OCI-LY7 (cell line): ENCODE measurements around the gene OGFR. TPM values are rescaled to one million over a fixed set of nuclear protein-coding genes. Genes with fewer than 3 reads are reported as not detected.

Source experiments
- BruUV-seq: library from RNA; stranded (reverse); fragments of 400-500 nt; replicated peaks from 2 replicates; lab custom pipeline; 2021; lab: Mats Ljungman, UMichigan
- CTCF ChIA-PET: fragments of 300-600 bp; sonication (Branson Sonifier 250); formaldehyde crosslinking; loops from one replicate; lab custom pipeline; 2022; ENCODE audit warnings: antibody characterized with exemption; ENCODE audit not compliant: unreplicated experiment; lab: Charles Lee
- POLR2A ChIA-PET: fragments of 300-600 bp; sonication (Branson Sonifier 250); formaldehyde crosslinking; loops from one replicate; lab custom pipeline; 2022; ENCODE audit warnings: antibody characterized with exemption; lab: Charles Lee
- DNase-seq: peaks from one replicate; pipeline ENCODE4 v3.0.0-alpha.2; 2015; ENCODE audit warnings: low spot score
- H2AFZ ChIP-seq: fragments of 200-600 bp; sonication (generic), shearing (Covaris generic); 2 replicates; pipeline ENCODE4 v1.6.1; 2014; ENCODE audit warnings: mild to moderate bottlenecking, antibody characterized with exemption, low read length, moderate library complexity
- H3K27ac ChIP-seq: fragments of 200-600 bp; sonication (generic); 2 replicates; pipeline ENCODE4 v1.5.1; 2014; ENCODE audit warnings: mixed run types, low read depth, mild to moderate bottlenecking, moderate library complexity, low read length, inconsistent platforms; ENCODE audit not compliant: poor library complexity, severe bottlenecking
- H3K36me3 ChIP-seq: fragments of 200-600 bp; sonication (generic); 2 replicates; pipeline ENCODE4 v1.6.1; 2014; ENCODE audit warnings: mild to moderate bottlenecking, antibody characterized with exemption, low read length, moderate library complexity, mixed read lengths; ENCODE audit not compliant: insufficient read depth
- H3K4me1 ChIP-seq: fragments of 200-600 bp; sonication (generic); 2 replicates; pipeline ENCODE4 v1.5.1; 2014; ENCODE audit warnings: mild to moderate bottlenecking, low read length; ENCODE audit not compliant: insufficient read depth, poor library complexity, severe bottlenecking
- H3K4me2 ChIP-seq: fragments of 200-600 bp; sonication (generic); 2 replicates; pipeline ENCODE4 v1.6.1; 2014; ENCODE audit warnings: mild to moderate bottlenecking, low read length
- H3K4me3 ChIP-seq: fragments of 200-600 bp; sonication (generic); 2 replicates; pipeline ENCODE4 v1.5.1; 2014; ENCODE audit warnings: mild to moderate bottlenecking, low read depth, low read length; ENCODE audit not compliant: poor library complexity, severe bottlenecking
- H3K79me2 ChIP-seq: fragments of 200-600 bp; sonication (generic); 2 replicates; pipeline ENCODE4 v1.6.1; 2016; ENCODE audit warnings: low read depth, mild to moderate bottlenecking, low read length, moderate library complexity, mixed read lengths; ENCODE audit not compliant: insufficient read depth
- H3K9me2 ChIP-seq: fragments of 200-600 bp; sonication (generic); 2 replicates; pipeline ENCODE4 v1.6.1; 2016; ENCODE audit warnings: mild to moderate bottlenecking, low read length, mixed read lengths; ENCODE audit not compliant: insufficient read depth
- H3K9me3 ChIP-seq: fragments of 200-600 bp; sonication (generic); 2 replicates; pipeline ENCODE4 v1.6.1; 2014; ENCODE audit warnings: mild to moderate bottlenecking, mixed run types, low read length, mixed read lengths
- H4K20me1 ChIP-seq: fragments of 200-600 bp; sonication (generic); 2 replicates; pipeline ENCODE4 v1.6.1; 2014; ENCODE audit warnings: mild to moderate bottlenecking, antibody characterized with exemption, low read length, moderate library complexity, mixed read lengths; ENCODE audit not compliant: insufficient read depth
- CTCF ChIP-seq: fragments of 200-600 bp; sonication (generic); conservative IDR thresholded peaks from 2 replicates; pipeline ENCODE4 v1.5.1; 2014; ENCODE audit warnings: mild to moderate bottlenecking, antibody characterized with exemption, low read length, moderate library complexity, mixed read lengths
- EZH2phosphoT487 ChIP-seq: fragments of 200-600 bp; sonication (generic); IDR thresholded peaks from 2 replicates; pipeline ENCODE4 v1.6.1; 2018; ENCODE audit warnings: low read depth, borderline replicate concordance, mild to moderate bottlenecking, mixed run types, antibody characterized with exemption, low read length, moderate library complexity, mixed read lengths
- intact Hi-C: fragments of 100-400 bp; cut with micrococcal nuclease; formaldehyde crosslinking; loops from one replicate; pipeline ENCODE4 v1.10.0; 2022; ENCODE audit not compliant: unreplicated experiment
- total RNA-seq, 2 experiments: library from RNA; depleted of rRNA in 1 of 2; stranded (reverse); fragments of >200 nt in 1 of 2; shearing (Covaris generic) in 1 of 2; gene quantifications; 2 replicates each; pipeline ENCODE4 v1.2.3, GENCODE V29; 2014 to 2022

OGFR gene
- total RNA-seq, 2 experiments from 2014 or later = 64.8 to 69.9 TPM

- no peaks in the 10 kb centered on the region for H3K4me1 ChIP-seq
- no peaks in the 10 kb centered on the region for H4K20me1 ChIP-seq
- H3K9me2 ChIP-seq = no peaks in the 10 kb centered on the region
- BruUV-seq = no TSS peak
- ChIA-PET POLR2A (no interaction called here), CTCF (no interaction called here)
- no peaks in the 10 kb centered on the region for H3K9me3 ChIP-seq
- TF ChIP-seq CTCF (no peak), EZH2phosphoT487 (no peak)
- no peaks in the 10 kb centered on the region for H3K36me3 ChIP-seq
- H3K79me2 ChIP-seq = no peaks in the 10 kb centered on the region
- DNase-seq = no peak
- no peak overlapping the region for H3K4me3 ChIP-seq
- intact Hi-C loops = no loop called here
- no peak overlapping the region for H2AFZ ChIP-seq
- no peak overlapping the region for H3K4me2 ChIP-seq
- no peak overlapping the region for H3K27ac ChIP-seq
These were observed 42.9 kb upstream of the OGFR start for GRCh38 chr20:62761759-62762131.

GRCh38 chr20:62762376-62762775, 42.3 kb upstream of the OGFR start:
- H3K4me1 ChIP-seq = no peaks in the 10 kb centered on the region
- no peaks in the 10 kb centered on the region for H3K9me3 ChIP-seq
- intact Hi-C loops = no loop called here
- no peak overlapping the region for H3K4me2 ChIP-seq
- no peaks in the 10 kb centered on the region for H4K20me1 ChIP-seq
- no peak overlapping the region for H3K4me3 ChIP-seq
- H2AFZ ChIP-seq = no peak overlapping the region
- no peak for DNase-seq
- no peaks in the 10 kb centered on the region for H3K79me2 ChIP-seq
- H3K9me2 ChIP-seq = no peaks in the 10 kb centered on the region
- BruUV-seq = no TSS peak
- H3K27ac ChIP-seq = no peak overlapping the region
- no peaks in the 10 kb centered on the region for H3K36me3 ChIP-seq
- ChIA-PET POLR2A (no interaction called here), CTCF (no interaction called here)
- no peak for TF ChIP-seq EZH2phosphoT487
- TF ChIP-seq CTCF = no peak

- Histone ChIP-seq H3K9me3 (no peaks in the 10 kb centered on the region), H3K4me3 (no peak overlapping the region), H3K4me1 (no peaks in the 10 kb centered on the region), H3K4me2 (no peak overlapping the region), H4K20me1 (no peaks in the 10 kb centered on the region), H2AFZ (no peak overlapping the region), H3K36me3 (no peaks in the 10 kb centered on the region), H3K27ac (no peak overlapping the region), H3K9me2 (no peaks in the 10 kb centered on the region), H3K79me2 (no peaks in the 10 kb centered on the region)
- TF ChIP-seq CTCF (no peak), EZH2phosphoT487 (no peak)
- no peak for DNase-seq
- intact Hi-C loops = no loop called here
- BruUV-seq = no TSS peak
- ChIA-PET CTCF (no interaction called here), POLR2A (no interaction called here)
These were observed 41.8 kb upstream of the OGFR start for GRCh38 chr20:62762801-62763368.
